Right lobe of liver (tissue), 6 donors: Measurements from ENCODE around the gene RAB40A. TPM values are rescaled to one million over a fixed set of nuclear protein-coding genes. Genes with fewer than 3 reads are reported as not detected.
A peak's percentile ranks its signal among the peaks of the same experiment; 100 is the strongest.

Source experiments
- ATAC-seq, 4 donors: fragments of 200-7000 bp; cut with Tn5 transposase; one replicate each; pipeline ENCODE4 v1.9.1; 2020; ENCODE audit warnings: mild to moderate bottlenecking in 4 of 4, moderate library complexity in 4 of 4
- DNase-seq, 3 donors: peaks; one replicate each; pipeline ENCODE4 v3.0.0-alpha.2; 2020
- H3K27ac ChIP-seq, 3 donors: fragments of 200-600 bp; one replicate each; pipeline ENCODE4 v1.8.0; 2022
- H3K27me3 ChIP-seq, 2 donors: fragments of 200-600 bp; one replicate each; pipeline ENCODE4 v1.8.0; 2022
- H3K36me3 ChIP-seq, 4 donors: fragments of 200-600 bp; sonication (generic) in 1 of 4; one replicate each; pipeline versions ENCODE4 v1.5.1 to v1.8.0; 2017 to 2022; ENCODE audit warnings: control low read depth in 1 of 4
- H3K4me1 ChIP-seq, 4 donors: fragments of 200-600 bp; sonication (generic) in 1 of 4; one replicate each; pipeline versions ENCODE4 v1.5.1 to v1.8.0; 2017 to 2022; ENCODE audit warnings: control low read depth in 1 of 4
- H3K4me3 ChIP-seq, 3 donors: fragments of 200-600 bp; one replicate each; pipeline ENCODE4 v1.8.0; 2022
- H3K9me3 ChIP-seq, 4 donors: fragments of 200-600 bp; sonication (generic) in 1 of 4; one replicate each; pipeline versions ENCODE4 v1.5.1 to v1.8.0; 2017 to 2022; ENCODE audit warnings: control low read depth in 1 of 4
- POLR2A ChIP-seq: fragments of 450-650 bp; IDR thresholded peaks from one replicate; pipeline ENCODE4 v1.6.1; 2017; ENCODE audit warnings: antibody characterized with exemption, mild to moderate bottlenecking
- WGBS: methylation state at CpG from one replicate; pipeline ENCODE4 v1.1.6; 2018; ENCODE audit warnings: low coverage, low lambda C conversion rate; ENCODE audit not compliant: insufficient coverage; ENCODE audit errors: missing lambda C conversion rate; 5-methylcytosine and 5-hydroxymethylcytosine counted together
- intact Hi-C, 2 donors: fragments of 100-400 bp; cut with DNase I; formaldehyde crosslinking; loops; one replicate each; pipeline versions ENCODE4 v1.11.2 to v1.14.1; 2022
- total RNA-seq, 6 experiments: library from RNA; depleted of rRNA in 2 of 6; stranded (reverse); fragments of >200 nt in 2 of 6; fragmentation: NEBNext Ultra II Directional in 3 of 6; extraction: Animal tissue kit (Norgen Biotek cat#: 25700) in 3 of 6; gene quantifications; one replicate each; pipeline versions ENCODE4 v1.1.0 to v1.2.4, GENCODE V29; 2016 to 2023
- TF ChIP-seq, protein P1 (sequence below), 4 donors: fragments of 200-600 bp in 3 of 4; fragments of 450-650 bp in 1 of 4; IDR thresholded peaks; one replicate each; pipeline versions ENCODE4 v1.5.1 to v1.8.0; 2016 to 2022; ENCODE audit warnings: antibody characterized with exemption in 4 of 4, mild to moderate bottlenecking in 2 of 4
- donor health status: DM: no; HTN: yes; CAD: no.
- donor health status: DM: no; HTN: no; CAD: no.
- donor health status: DM: no; HTN: no; CAD: no.
- donor health status: DM: no; HTN: yes; CAD: no.
- donor health status: DM: no; HTN: yes; CAD: no.

The RAB40A gene
- total RNA-seq, 6 experiments from 2014 or later = 0.12 to 0.49 (median 0.24) TPM; not detected in 2

GRCh38 chrX:103556963-103557612, 37.8 kb upstream of the RAB40A start:
- H3K36me3 ChIP-seq = no peaks in the 10 kb centered on the region
- no peak for TF ChIP-seq POLR2A
- TF ChIP-seq, protein P1, sequence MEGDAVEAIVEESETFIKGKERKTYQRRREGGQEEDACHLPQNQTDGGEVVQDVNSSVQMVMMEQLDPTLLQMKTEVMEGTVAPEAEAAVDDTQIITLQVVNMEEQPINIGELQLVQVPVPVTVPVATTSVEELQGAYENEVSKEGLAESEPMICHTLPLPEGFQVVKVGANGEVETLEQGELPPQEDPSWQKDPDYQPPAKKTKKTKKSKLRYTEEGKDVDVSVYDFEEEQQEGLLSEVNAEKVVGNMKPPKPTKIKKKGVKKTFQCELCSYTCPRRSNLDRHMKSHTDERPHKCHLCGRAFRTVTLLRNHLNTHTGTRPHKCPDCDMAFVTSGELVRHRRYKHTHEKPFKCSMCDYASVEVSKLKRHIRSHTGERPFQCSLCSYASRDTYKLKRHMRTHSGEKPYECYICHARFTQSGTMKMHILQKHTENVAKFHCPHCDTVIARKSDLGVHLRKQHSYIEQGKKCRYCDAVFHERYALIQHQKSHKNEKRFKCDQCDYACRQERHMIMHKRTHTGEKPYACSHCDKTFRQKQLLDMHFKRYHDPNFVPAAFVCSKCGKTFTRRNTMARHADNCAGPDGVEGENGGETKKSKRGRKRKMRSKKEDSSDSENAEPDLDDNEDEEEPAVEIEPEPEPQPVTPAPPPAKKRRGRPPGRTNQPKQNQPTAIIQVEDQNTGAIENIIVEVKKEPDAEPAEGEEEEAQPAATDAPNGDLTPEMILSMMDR (IDR thresholded peaks at IDR 0.05) = no peak
- 28% methylated on average over 1 of the region's 2 CpGs for WGBS
- H3K27me3 ChIP-seq = no peaks in the 10 kb centered on the region
- peaks cover 0 to 9% (median 2%) of the 10 kb centered on the region in 4 donors for H3K4me1 ChIP-seq
- ATAC-seq = peak in 1 of 4 donors; percentile 37
- H3K9me3 ChIP-seq = no peaks in the 10 kb centered on the region
- no peak for DNase-seq
- H3K4me3 ChIP-seq = no peak overlapping the region
- no peak overlapping the region for H3K27ac ChIP-seq
- intact Hi-C loops = no loop called here

- no peak overlapping the region for H3K27ac ChIP-seq
- peaks cover 0 to 25% (median 2%) of the 10 kb centered on the region in 4 donors for H3K4me1 ChIP-seq
- no peaks in the 10 kb centered on the region for H3K36me3 ChIP-seq
- DNase-seq (peak in 1 of 3 donors; percentile 17), ATAC-seq (peak in 1 of 4 donors; percentile 35)
- TF ChIP-seq POLR2A = no peak
- TF ChIP-seq, protein P1 (IDR thresholded peaks at IDR 0.05) = no peak
- 26% methylated on average over 10 of the region's 19 CpGs for WGBS
- H3K27me3 ChIP-seq = no peaks in the 10 kb centered on the region
- H3K4me3 ChIP-seq = peak overlapping the region in 2 of 3 donors; percentile 10 to 36
- intact Hi-C loops = no loop called here
- no peaks in the 10 kb centered on the region for H3K9me3 ChIP-seq
These were observed 35.6 kb upstream of the RAB40A start for GRCh38 chrX:103554687-103555424.

DNA sequence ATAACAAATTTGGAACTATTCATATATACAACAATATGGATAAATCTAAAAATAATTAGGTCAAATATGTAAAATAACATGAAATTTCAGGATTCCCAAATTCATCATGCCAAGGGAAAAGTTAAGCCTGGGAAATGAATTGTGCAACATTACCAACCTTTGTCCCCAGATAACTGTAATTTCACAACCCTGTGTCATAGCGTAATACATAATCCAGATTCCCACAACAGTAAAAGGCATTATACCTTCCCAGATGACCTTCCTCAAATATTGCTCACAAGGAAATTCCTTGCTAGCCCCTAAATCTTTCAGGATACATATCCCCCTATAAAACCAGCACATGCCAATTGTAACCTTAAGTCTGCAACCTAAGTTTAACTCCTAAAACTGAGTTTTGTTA, 32.9 kb upstream of the RAB40A start:
- Histone ChIP-seq H3K9me3 (no peaks in the 10 kb centered on the region), H3K27ac (no peak overlapping the region), H3K36me3 (no peaks in the 10 kb centered on the region), H3K4me3 (no peak overlapping the region), H3K4me1 (peaks cover 0 to 25% (median 2%) of the 10 kb centered on the region in 4 donors), H3K27me3 (no peaks in the 10 kb centered on the region)
- no peak for DNase-seq
- intact Hi-C loops = no loop called here
- 38% methylated on average over 1 of the region's 1 CpG for WGBS
- ATAC-seq = peak; percentile 55 to 82 (median 78)
- no peak for TF ChIP-seq POLR2A
- TF ChIP-seq, protein P1 (IDR thresholded peaks at IDR 0.05) = no peak

- no peak for DNase-seq
- Histone ChIP-seq H3K27me3 (no peaks in the 10 kb centered on the region), H3K27ac (peak overlapping the region in 1 of 3 donors; percentile 56), H3K4me1 (peaks cover 0 to 25% (median 2%) of the 10 kb centered on the region in 4 donors), H3K36me3 (no peaks in the 10 kb centered on the region), H3K9me3 (no peaks in the 10 kb centered on the region), H3K4me3 (no peak overlapping the region)
- peak; percentile 48 to 82 (median 67) for ATAC-seq
- 20% methylated on average over 3 of the region's 3 CpGs for WGBS
- intact Hi-C loops = no loop called here
- TF ChIP-seq, protein P1 (IDR thresholded peaks at IDR 0.05) = no peak
- no peak for TF ChIP-seq POLR2A
These were observed 31.2 kb upstream of the RAB40A start for GRCh38 chrX:103550415-103551051.
